Activated CD8-positive, alpha-beta T cell treated with anti-CD3 and anti-CD28 coated beads for 36 hours (primary cell): ENCODE results near the gene SLC26A8. TPM values are rescaled to one million over a fixed set of nuclear protein-coding genes. Genes with fewer than 3 reads are reported as not detected.

Experiments used
- ATAC-seq: fragments of 200-7000 bp; cut with Tn5 transposase; one replicate; pipeline ENCODE4 v1.10.0; 2021; ENCODE audit warnings: mild to moderate bottlenecking, moderate library complexity
- CTCF ChIA-PET: fragments of 350-600 bp; sonication (Branson Sonifier 250); formaldehyde crosslinking; loops from one replicate; lab custom pipeline; 2021; ENCODE audit warnings: antibody characterized with exemption; lab: Charles Lee
- POLR2A ChIA-PET: fragments of 350-600 bp; sonication (Branson Sonifier 250); formaldehyde crosslinking; loops from one replicate; lab custom pipeline; 2021; ENCODE audit warnings: antibody characterized with exemption; lab: Charles Lee
- DNase-seq: peaks from one replicate; pipeline ENCODE4 v3.0.0-alpha.2; 2020
- H3K27ac Mint-ChIP-seq: one replicate; pipeline ENCODE4 v1.8.0; 2021; ENCODE audit warnings: mild to moderate bottlenecking, mixed read lengths
- H3K27me3 Mint-ChIP-seq: one replicate; pipeline ENCODE4 v1.8.0; 2021; ENCODE audit warnings: mixed read lengths
- H3K36me3 Mint-ChIP-seq: one replicate; pipeline ENCODE4 v1.8.0; 2021; ENCODE audit warnings: low read depth, mixed read lengths
- H3K4me1 Mint-ChIP-seq: one replicate; pipeline ENCODE4 v1.8.0; 2021; ENCODE audit warnings: low read depth, mixed read lengths
- H3K4me3 Mint-ChIP-seq: one replicate; pipeline ENCODE4 v1.8.0; 2021; ENCODE audit warnings: mild to moderate bottlenecking, moderate library complexity, mixed read lengths
- H3K9me3 Mint-ChIP-seq: one replicate; pipeline ENCODE4 v1.8.0; 2021; ENCODE audit warnings: mixed read lengths
- CTCF ChIP-seq: fragments of 200-600 bp; IDR thresholded peaks from one replicate; pipeline ENCODE4 v1.8.0; 2022; ENCODE audit warnings: antibody characterized with exemption, mild to moderate bottlenecking
- intact Hi-C: fragments of 100-400 bp; cut with micrococcal nuclease; formaldehyde crosslinking; loops from one replicate; pipeline ENCODE4 v1.10.0; 2022
- total RNA-seq, 2 experiments: library from RNA; stranded (reverse); gene quantifications; one replicate each; pipeline ENCODE4 v1.2.3, GENCODE V29; 2021

The SLC26A8 gene
- total RNA-seq, 2 experiments from 2014 or later: not detected

- peaks cover 48% of the 10 kb centered on the region for H3K36me3 Mint-ChIP-seq
Measured at GRCh38 chr6:35900448-35900847, 124.0 kb downstream of the SLC26A8 start.

GRCh38 chr6:35898003-35898402 is 126.4 kb downstream of the SLC26A8 start:
- H3K9me3 Mint-ChIP-seq: peaks cover 3% of the 10 kb centered on the region
- DNase-seq (no peak), ATAC-seq (no peak)
- ChIA-PET CTCF (no interaction called here), POLR2A (no interaction called here)
- no peak overlapping the region for H3K27ac Mint-ChIP-seq
- no peak for TF ChIP-seq CTCF
- peaks cover 45% of the 10 kb centered on the region for H3K36me3 Mint-ChIP-seq
- H3K27me3 Mint-ChIP-seq: no peaks in the 10 kb centered on the region
- H3K4me3 Mint-ChIP-seq: no peak overlapping the region
- H3K4me1 Mint-ChIP-seq: peaks cover 8% of the 10 kb centered on the region
- intact Hi-C loops: no loop called here

More at GRCh38 chr6:35900448-35900847, 124.0 kb downstream of the SLC26A8 start:
- intact Hi-C loops: no loop called here
- H3K27ac Mint-ChIP-seq: no peak overlapping the region
- no peak for ATAC-seq
- CTCF ChIA-PET: interaction anchor here (1.1 kb wide), 1 partner anchor 194 kb away, joined by 3 read pairs; no protein-coding TSS in a partner anchor
- POLR2A ChIA-PET: no interaction called here
- peaks cover 3% of the 10 kb centered on the region for H3K9me3 Mint-ChIP-seq
- DNase-seq: no peak
- peaks cover 5% of the 10 kb centered on the region for H3K4me1 Mint-ChIP-seq
- H3K4me3 Mint-ChIP-seq: no peak overlapping the region
- no peaks in the 10 kb centered on the region for H3K27me3 Mint-ChIP-seq
- TF ChIP-seq CTCF: no peak

- POLR2A ChIA-PET: interaction anchor here (0.6 kb wide), 1 partner anchor 14 kb away, joined by 4 read pairs; no protein-coding TSS in a partner anchor
- H3K4me3 Mint-ChIP-seq: no peak overlapping the region
- peaks cover 3% of the 10 kb centered on the region for H3K9me3 Mint-ChIP-seq
- no peak for TF ChIP-seq CTCF
- ATAC-seq (no peak), DNase-seq (no peak)
- peaks cover 44% of the 10 kb centered on the region for H3K36me3 Mint-ChIP-seq
- no peak overlapping the region for H3K27ac Mint-ChIP-seq
- H3K4me1 Mint-ChIP-seq: peaks cover 11% of the 10 kb centered on the region
- CTCF ChIA-PET: interaction anchor here (0.6 kb wide), 1 partner anchor 11 kb away, joined by 3 read pairs; no protein-coding TSS in a partner anchor
- no peaks in the 10 kb centered on the region for H3K27me3 Mint-ChIP-seq
- intact Hi-C loops: no loop called here
Measured at GRCh38 chr6:35897486-35897885, 127.0 kb downstream of the SLC26A8 start.

- ChIA-PET CTCF (interaction anchor here (0.6 kb wide), 1 partner anchor 11 kb away, joined by 3 read pairs; no protein-coding TSS in a partner anchor), POLR2A (interaction anchor here (0.6 kb wide), 1 partner anchor 15 kb away, joined by 4 read pairs; no protein-coding TSS in a partner anchor)
- DNase-seq: no peak
- H3K9me3 Mint-ChIP-seq: peaks cover 3% of the 10 kb centered on the region
- no peak overlapping the region for H3K27ac Mint-ChIP-seq
- TF ChIP-seq CTCF: no peak
- no peaks in the 10 kb centered on the region for H3K27me3 Mint-ChIP-seq
- no peak for ATAC-seq
- no peak overlapping the region for H3K4me3 Mint-ChIP-seq
- peaks cover 11% of the 10 kb centered on the region for H3K4me1 Mint-ChIP-seq
- intact Hi-C loops: no loop called here
- peaks cover 43% of the 10 kb centered on the region for H3K36me3 Mint-ChIP-seq
Measured at GRCh38 chr6:35897036-35897435, 127.4 kb downstream of the SLC26A8 start.

GRCh38 chr6:35896228-35896627 is 128.2 kb downstream of the SLC26A8 start:
- Mint-ChIP-seq H3K27me3 (no peaks in the 10 kb centered on the region), H3K36me3 (peaks cover 38% of the 10 kb centered on the region), H3K4me1 (peaks cover 11% of the 10 kb centered on the region), H3K4me3 (no peak overlapping the region), H3K27ac (no peak overlapping the region), H3K9me3 (peaks cover 3% of the 10 kb centered on the region)
- no peak for TF ChIP-seq CTCF
- DNase-seq (no peak), ATAC-seq (no peak)
- CTCF ChIA-PET: interaction anchor here (1.2 kb wide), 1 partner anchor 10 kb away, joined by 3 read pairs; no protein-coding TSS in a partner anchor
- POLR2A ChIA-PET: no interaction called here
- intact Hi-C loops: no loop called here
